Testis (tissue), 2 donors: Measurements from ENCODE around the gene CTCF.

Source experiments
- POLR2A ChIP-seq: fragments of 450-650 bp; IDR thresholded peaks from one replicate; pipeline ENCODE4 v1.6.1; 2017; ENCODE audit warnings: antibody characterized with exemption, mild to moderate bottlenecking, moderate library complexity
- TF ChIP-seq, protein P1 (sequence below), 3 experiments: fragments of 450-650 bp in 2 of 3; fragments of 200-600 bp in 1 of 3; sonication (generic) in 1 of 3; IDR thresholded peaks; one replicate each; pipeline ENCODE4 v1.5.1; 2016 to 2019; ENCODE audit warnings: antibody characterized with exemption in 3 of 3, mild to moderate bottlenecking in 2 of 3, moderate library complexity in 1 of 3

DNA sequence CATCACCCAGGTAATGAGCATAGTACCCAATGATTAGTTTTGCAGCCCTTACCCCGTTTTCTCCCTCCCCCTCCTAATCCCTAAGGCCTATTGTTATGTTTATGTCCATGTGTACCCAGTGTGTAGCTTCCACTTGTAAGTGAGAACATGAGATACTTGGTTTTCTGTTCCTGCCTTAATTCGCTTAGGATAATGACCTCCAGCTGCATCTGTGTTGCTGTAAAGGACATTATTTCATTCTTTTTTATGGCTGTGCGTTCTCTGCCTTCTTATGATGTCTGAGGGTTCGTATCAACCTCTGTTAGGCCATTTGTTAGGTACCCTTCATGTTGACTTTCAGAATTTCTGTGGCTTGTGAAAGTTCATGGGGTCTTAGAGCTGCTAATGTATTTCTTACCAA lies 31.0 kb downstream of the CTCF start:
- TF ChIP-seq, protein P1, sequence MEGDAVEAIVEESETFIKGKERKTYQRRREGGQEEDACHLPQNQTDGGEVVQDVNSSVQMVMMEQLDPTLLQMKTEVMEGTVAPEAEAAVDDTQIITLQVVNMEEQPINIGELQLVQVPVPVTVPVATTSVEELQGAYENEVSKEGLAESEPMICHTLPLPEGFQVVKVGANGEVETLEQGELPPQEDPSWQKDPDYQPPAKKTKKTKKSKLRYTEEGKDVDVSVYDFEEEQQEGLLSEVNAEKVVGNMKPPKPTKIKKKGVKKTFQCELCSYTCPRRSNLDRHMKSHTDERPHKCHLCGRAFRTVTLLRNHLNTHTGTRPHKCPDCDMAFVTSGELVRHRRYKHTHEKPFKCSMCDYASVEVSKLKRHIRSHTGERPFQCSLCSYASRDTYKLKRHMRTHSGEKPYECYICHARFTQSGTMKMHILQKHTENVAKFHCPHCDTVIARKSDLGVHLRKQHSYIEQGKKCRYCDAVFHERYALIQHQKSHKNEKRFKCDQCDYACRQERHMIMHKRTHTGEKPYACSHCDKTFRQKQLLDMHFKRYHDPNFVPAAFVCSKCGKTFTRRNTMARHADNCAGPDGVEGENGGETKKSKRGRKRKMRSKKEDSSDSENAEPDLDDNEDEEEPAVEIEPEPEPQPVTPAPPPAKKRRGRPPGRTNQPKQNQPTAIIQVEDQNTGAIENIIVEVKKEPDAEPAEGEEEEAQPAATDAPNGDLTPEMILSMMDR (IDR thresholded peaks at IDR 0.05), result no peak
- TF ChIP-seq POLR2A, result no peak
